IMR-90 (cell line): ENCODE measurements around the gene AGXT. TPM values are rescaled to one million over a fixed set of nuclear protein-coding genes. Genes with fewer than 3 reads are reported as not detected.

Experiments
- ATAC-seq: fragments of 200-7000 bp; cut with Tn5 transposase; 2 replicates; pipeline ENCODE4 v1.9.1; 2020; ENCODE audit warnings: low read depth, mild to moderate bottlenecking, moderate library complexity
- BruUV-seq: library from RNA; stranded (reverse); fragments of 400-500 nt; replicated peaks from 2 replicates; lab custom pipeline; 2021; lab: Mats Ljungman, UMichigan
- CTCF ChIA-PET: fragments of 300-600 bp; formaldehyde crosslinking; extraction: SDS; loops from one replicate; lab custom pipeline; 2021; ENCODE audit warnings: antibody characterized with exemption; lab: Yijun Ruan, JAX
- POLR2A ChIA-PET: fragments of 300-600 bp; sonication (Branson Sonifier 250); formaldehyde crosslinking; loops from one replicate; lab custom pipeline; 2022; ENCODE audit warnings: antibody characterized with exemption; ENCODE audit not compliant: unreplicated experiment; lab: Charles Lee
- DNase-seq: peaks from one replicate; pipeline ENCODE4 v3.0.0; 2013
- H2AFZ ChIP-seq: replicated peaks from 2 replicates; pipeline ENCODE3; 2013; ENCODE audit warnings: low read length, mild to moderate bottlenecking; ENCODE audit not compliant: poor library complexity
- H2AK5ac ChIP-seq: 2 replicates; pipeline ENCODE4 v1.6.1; 2013; ENCODE audit warnings: low read depth, low read length, inconsistent platforms
- H2AK9ac ChIP-seq: replicated peaks from 2 replicates; pipeline ENCODE3; 2013; ENCODE audit warnings: mild to moderate bottlenecking, low read depth, low read length, moderate library complexity; ENCODE audit not compliant: poor library complexity
- H2BK120ac ChIP-seq: 2 replicates; pipeline ENCODE4 v1.6.1; 2013; ENCODE audit warnings: low read depth, low read length, inconsistent platforms
- H2BK15ac ChIP-seq: 3 replicates; pipeline ENCODE4 v1.6.1; 2013; ENCODE audit warnings: low read depth, low read length, inconsistent platforms
- H2BK20ac ChIP-seq: 2 replicates; pipeline ENCODE4 v1.6.1; 2013; ENCODE audit warnings: low read depth, mild to moderate bottlenecking, inconsistent platforms, low read length, moderate library complexity
- H2BK5ac ChIP-seq: 2 replicates; pipeline ENCODE4 v1.6.1; 2013; ENCODE audit warnings: mild to moderate bottlenecking, low read depth, low read length, inconsistent platforms; ENCODE audit not compliant: poor library complexity, severe bottlenecking
- H3K14ac ChIP-seq: replicated peaks from 2 replicates; pipeline ENCODE4 v1.6.1; 2013; ENCODE audit warnings: low read depth, low read length, inconsistent platforms
- H3K18ac ChIP-seq: 2 replicates; pipeline ENCODE4 v1.6.1; 2013; ENCODE audit warnings: low read depth, low read length, control low read depth
- H3K23ac ChIP-seq: 2 replicates; pipeline ENCODE4 v1.6.1; 2013; ENCODE audit warnings: low read depth, low read length, inconsistent platforms
- H3K27ac ChIP-seq: 2 replicates; pipeline ENCODE4 v1.5.1; 2013; ENCODE audit warnings: mild to moderate bottlenecking, control low read depth, low read length; ENCODE audit not compliant: insufficient read depth
- H3K27me3 ChIP-seq: 2 replicates; pipeline ENCODE4 v1.6.1; 2013; ENCODE audit warnings: low read length; ENCODE audit not compliant: control insufficient read depth, insufficient read depth
- H3K36me3 ChIP-seq: 2 replicates; pipeline ENCODE4 v1.6.1; 2013; ENCODE audit warnings: low read length, mixed read lengths; ENCODE audit not compliant: control insufficient read depth, insufficient read depth
- H3K4ac ChIP-seq: 2 replicates; pipeline ENCODE4 v1.6.1; 2013; ENCODE audit warnings: low read depth, low read length, inconsistent platforms
- H3K4me1 ChIP-seq: 2 replicates; pipeline ENCODE4 v1.6.1; 2013; ENCODE audit warnings: low read length, mixed read lengths; ENCODE audit not compliant: control insufficient read depth, insufficient read depth
- H3K4me2 ChIP-seq: 2 replicates; pipeline ENCODE4 v1.6.1; 2013; ENCODE audit warnings: low read depth, mild to moderate bottlenecking, control low read depth, low read length, moderate library complexity
- H3K4me3 ChIP-seq: 2 replicates; pipeline ENCODE4 v1.5.1; 2013; ENCODE audit warnings: low read depth, mild to moderate bottlenecking, control low read depth, low read length, moderate library complexity; ENCODE audit not compliant: insufficient read depth
- H3K56ac ChIP-seq: 2 replicates; pipeline ENCODE4 v1.6.1; 2013; ENCODE audit warnings: low read length, inconsistent platforms; ENCODE audit not compliant: insufficient read depth; ENCODE audit errors: extremely low read depth
- H3K79me1 ChIP-seq, 2 experiments: 2 replicates each; pipeline ENCODE4 v1.6.1; 2013; ENCODE audit warnings: low read length in 2 of 2, inconsistent platforms in 1 of 2, low read depth in 1 of 2
- H3K9ac ChIP-seq: 2 replicates; pipeline ENCODE4 v1.6.1; 2013; ENCODE audit warnings: low read depth, low read length, control low read depth
- H3K9me1 ChIP-seq: 2 replicates; pipeline ENCODE4 v1.6.1; 2013; ENCODE audit warnings: low read length, inconsistent platforms; ENCODE audit not compliant: insufficient read depth
- H3K9me3 ChIP-seq: 2 replicates; pipeline ENCODE4 v1.6.1; 2013; ENCODE audit warnings: low read length; ENCODE audit not compliant: control insufficient read depth, insufficient read depth
- H4K20me1 ChIP-seq: 2 replicates; pipeline ENCODE4 v1.6.1; 2013; ENCODE audit warnings: low read length, inconsistent platforms; ENCODE audit not compliant: insufficient read depth
- H4K5ac ChIP-seq: 2 replicates; pipeline ENCODE4 v1.6.1; 2013; ENCODE audit warnings: mild to moderate bottlenecking, low read depth, low read length, control low read depth
- H4K8ac ChIP-seq, 2 experiments: 2 replicates each; pipeline ENCODE4 v1.6.1; 2013; ENCODE audit warnings: low read depth in 2 of 2, low read length in 2 of 2, control low read depth in 1 of 2, inconsistent platforms in 1 of 2
- H4K91ac ChIP-seq: 2 replicates; pipeline ENCODE4 v1.6.1; 2013; ENCODE audit warnings: low read depth, low read length, inconsistent platforms; ENCODE audit not compliant: insufficient read depth
- MAFK ChIP-seq: IDR thresholded peaks from 2 replicates; pipeline ENCODE4 v1.6.1; 2012; ENCODE audit warnings: low read depth, low read length, improper control_type of control experiment
- POLR2A ChIP-seq: IDR thresholded peaks from 2 replicates; pipeline ENCODE4 v1.6.1; 2012; ENCODE audit warnings: mild to moderate bottlenecking, low read depth, low read length
- RAD21 ChIP-seq: IDR thresholded peaks from 2 replicates; pipeline ENCODE4 v1.6.1; 2012; ENCODE audit warnings: low read length, improper control_type of control experiment
- WGBS, 2 experiments: methylation state at CpG; one replicate each; pipeline versions ENCODE4 v1.1.5 to v1.1.7; 2013; ENCODE audit warnings: missing lambda C conversion rate in 2 of 2; ENCODE audit not compliant: insufficient read length in 1 of 2; ENCODE audit errors: extremely low coverage in 2 of 2; 5-methylcytosine and 5-hydroxymethylcytosine counted together
- dilution Hi-C: fragments of 300-500 bp; cut with HindIII; formaldehyde crosslinking; loops from one replicate; pipeline ENCODE4 v1.14.3; 2018; ENCODE audit warnings: low sequenced_read_pairs; ENCODE audit not compliant: unreplicated experiment
- in situ Hi-C: fragments of 300-500 bp; cut with MboI; formaldehyde crosslinking; loops from 3 replicates; pipeline ENCODE4 v1.14.3; 2019; ENCODE audit warnings: low sequenced_read_pairs, inconsistent platforms, mixed read lengths
- intact Hi-C: fragments of 100-400 bp; cut with micrococcal nuclease; formaldehyde crosslinking; loops from 2 replicates; pipeline ENCODE4 v1.10.0; 2022
- polyA plus RNA-seq, 3 experiments: library from polyadenylated mRNA; depleted of rRNA; stranded (reverse); fragments of >200 nt; gene quantifications; 2 replicates each; pipeline ENCODE4 v1.2.3, GENCODE V29; 2012; ENCODE audit warnings: low replicate concordance in 1 of 3
- total RNA-seq: library from RNA; depleted of rRNA; stranded (reverse); fragments of >200 nt; gene quantifications from 2 replicates; pipeline ENCODE4 v1.2.3, GENCODE V29; 2012

AGXT gene
- total and polyA plus RNA-seq, 2 of the 4 experiments (the other 2 are of a cell fraction): not detected

DNA sequence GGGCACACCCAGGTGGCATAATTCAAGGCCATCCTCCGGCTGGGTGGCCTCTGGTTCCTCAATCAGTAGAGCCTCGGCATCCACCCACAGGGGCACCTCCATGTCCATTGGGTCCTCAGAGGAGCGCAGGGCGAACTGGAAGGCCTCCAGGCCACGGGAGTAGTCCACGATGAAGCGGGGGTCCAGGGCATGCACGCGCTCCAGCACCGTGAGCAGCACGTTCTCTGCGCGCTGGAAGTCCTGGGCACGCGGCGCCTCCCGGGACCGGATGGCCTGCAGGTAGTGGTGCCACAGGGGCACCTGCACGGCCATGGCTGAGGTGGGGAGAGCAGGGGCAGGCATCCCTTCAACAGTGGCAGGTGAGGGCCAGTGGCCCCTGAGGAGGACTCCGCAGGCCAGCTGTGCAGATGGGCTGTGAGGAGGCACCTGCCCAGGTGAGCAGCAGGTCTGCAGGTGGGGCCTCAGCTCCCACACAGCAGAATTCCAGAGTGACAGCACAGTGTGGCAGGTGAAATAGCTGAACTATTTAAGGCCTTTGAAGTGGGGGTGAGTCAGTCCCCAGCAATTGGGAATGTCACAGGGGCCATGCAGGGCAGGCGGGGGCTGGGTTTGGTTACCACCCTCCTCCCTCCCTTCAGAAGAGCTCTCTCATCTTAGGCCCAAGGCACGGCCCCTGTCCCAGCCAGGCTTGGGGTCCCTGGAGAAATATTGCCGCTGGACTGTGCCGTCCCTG, 27.2 kb downstream of the AGXT start, which contains the start of gene MAB21L4:
Gene MAB21L4, minus strand, starts transcription at position 501 of the 733 bp plus-strand sequence. Its CDS starts 159 bp downstream, at position 342.
- Histone ChIP-seq H2BK120ac (no peak within 1 kb of the TSS), H3K9me3 (no peaks in the 10 kb centered on the region), H2BK20ac (no peak within 1 kb of the TSS), H4K8ac (no peak within 1 kb of the TSS), H3K4ac (no peak within 1 kb of the TSS), H2BK5ac (no peak within 1 kb of the TSS), H3K9ac (no peak within 1 kb of the TSS), H3K79me1 (no peaks in the 10 kb centered on the region), H3K18ac (no peak within 1 kb of the TSS), H3K4me2 (no peak within 1 kb of the TSS), H4K20me1 (no peaks in the 10 kb centered on the region), H3K56ac (no peak within 1 kb of the TSS), H3K36me3 (no peaks in the 10 kb centered on the region), H3K9me1 (no peaks in the 10 kb centered on the region), H2AK5ac (no peak within 1 kb of the TSS), H2AK9ac (no peak within 1 kb of the TSS), H2AFZ (no peak within 1 kb of the TSS), H3K4me1 (no peaks in the 10 kb centered on the region; the same call in 1 of the 2 replicates), H2BK15ac (no peak within 1 kb of the TSS), H4K91ac (no peak within 1 kb of the TSS), H4K5ac (no peak within 1 kb of the TSS), H3K14ac (no peak within 1 kb of the TSS), H3K4me3 (no peak within 1 kb of the TSS), H3K27me3 (peaks cover 7% of the 10 kb centered on the region; the same call in 1 of the 2 replicates), H3K27ac (no peak within 1 kb of the TSS), H3K23ac (no peak within 1 kb of the TSS)
- POLR2A ChIA-PET: no interaction called here
- TF ChIP-seq RAD21 (no peak), MAFK (no peak), POLR2A (no peak)
- BruUV-seq: no TSS peak
- 79% methylated on average over 7 of the region's 24 CpGs; no CpG with 5 or more reads in 1 of the 2 experiments for WGBS, 2 experiments
- CTCF ChIA-PET: no interaction called here
- DNase-seq: no peak
- dilution Hi-C loops: no loop called here
- in situ Hi-C loops: no loop called here
- ATAC-seq: no peak
- intact Hi-C loops: no loop called here
